ENCODE measurements around the gene TPM1.

DNA sequence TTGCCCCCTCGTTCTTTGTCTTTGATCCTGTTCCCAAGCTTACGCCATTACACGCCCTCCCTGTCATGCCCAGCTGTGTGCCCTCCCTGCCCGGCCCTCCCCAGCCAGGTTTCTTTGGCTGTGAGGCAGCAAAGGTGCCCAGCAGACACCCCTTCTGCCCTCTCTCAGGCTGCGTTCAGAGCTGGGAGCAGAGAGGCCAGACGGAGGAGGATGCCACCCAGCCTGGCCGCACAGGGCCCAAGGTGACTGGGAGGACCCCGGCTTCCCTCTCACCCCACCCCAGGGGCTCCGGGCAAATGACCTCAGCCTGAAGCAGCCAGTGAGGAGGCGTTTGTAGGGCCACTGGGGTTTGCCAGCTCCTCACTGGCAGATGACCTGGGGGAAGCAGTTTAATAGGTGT lies 48.3 kb downstream of the TPM1 start:
- TF ChIP-seq, protein P1, sequence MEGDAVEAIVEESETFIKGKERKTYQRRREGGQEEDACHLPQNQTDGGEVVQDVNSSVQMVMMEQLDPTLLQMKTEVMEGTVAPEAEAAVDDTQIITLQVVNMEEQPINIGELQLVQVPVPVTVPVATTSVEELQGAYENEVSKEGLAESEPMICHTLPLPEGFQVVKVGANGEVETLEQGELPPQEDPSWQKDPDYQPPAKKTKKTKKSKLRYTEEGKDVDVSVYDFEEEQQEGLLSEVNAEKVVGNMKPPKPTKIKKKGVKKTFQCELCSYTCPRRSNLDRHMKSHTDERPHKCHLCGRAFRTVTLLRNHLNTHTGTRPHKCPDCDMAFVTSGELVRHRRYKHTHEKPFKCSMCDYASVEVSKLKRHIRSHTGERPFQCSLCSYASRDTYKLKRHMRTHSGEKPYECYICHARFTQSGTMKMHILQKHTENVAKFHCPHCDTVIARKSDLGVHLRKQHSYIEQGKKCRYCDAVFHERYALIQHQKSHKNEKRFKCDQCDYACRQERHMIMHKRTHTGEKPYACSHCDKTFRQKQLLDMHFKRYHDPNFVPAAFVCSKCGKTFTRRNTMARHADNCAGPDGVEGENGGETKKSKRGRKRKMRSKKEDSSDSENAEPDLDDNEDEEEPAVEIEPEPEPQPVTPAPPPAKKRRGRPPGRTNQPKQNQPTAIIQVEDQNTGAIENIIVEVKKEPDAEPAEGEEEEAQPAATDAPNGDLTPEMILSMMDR (IDR thresholded peaks at IDR 0.05), result no peak
- no peak for TF ChIP-seq POLR2A (IDR thresholded peaks at IDR 0.05)
